Measurements from ENCODE around the gene ADAMTS12. TPM values are rescaled to one million over a fixed set of nuclear protein-coding genes. Genes with fewer than 3 reads are reported as not detected.

Gene ADAMTS12
- total RNA-seq, 1 donor from 2014 or later, result 32.1 TPM

DNA sequence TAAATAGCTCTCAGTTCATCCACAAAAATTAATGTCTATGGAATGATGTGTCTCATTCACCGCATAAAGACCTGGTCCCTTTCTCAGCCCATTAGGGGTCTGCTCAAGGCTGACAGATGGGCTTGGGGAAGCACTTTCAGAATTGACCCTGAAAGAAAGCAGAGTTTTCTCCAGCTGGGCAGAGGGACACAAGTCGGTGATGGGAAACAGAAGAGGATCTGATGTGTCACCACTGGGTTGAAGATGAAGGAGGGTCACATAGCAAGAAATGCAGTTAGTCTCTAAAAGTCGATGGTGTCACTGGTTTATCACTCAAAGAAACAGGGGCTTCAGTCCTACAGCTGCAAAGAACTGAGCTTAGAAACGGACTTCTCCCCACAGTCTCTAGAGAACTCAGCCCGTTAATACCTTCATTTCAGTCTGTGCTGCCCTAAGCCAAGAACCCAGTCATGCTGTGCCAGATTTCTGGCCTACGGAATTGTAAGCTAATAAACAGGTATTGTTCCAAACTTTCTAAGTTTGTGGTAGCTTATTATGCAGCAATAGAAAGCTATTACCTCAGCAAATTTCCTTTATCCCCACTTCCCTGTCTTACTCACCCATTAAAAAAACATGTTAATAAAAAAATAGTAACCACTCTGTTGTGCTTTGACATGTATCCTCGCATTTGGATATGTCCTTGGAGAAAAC, 64.6 kb downstream of the ADAMTS12 start:
- no peak overlapping the region for H3K4me3 Mint-ChIP-seq
- no peaks in the 10 kb centered on the region for H3K27me3 Mint-ChIP-seq
- peaks cover 12% of the 10 kb centered on the region for H3K4me1 Mint-ChIP-seq (ENCODE audit: unreplicated experiment)
- TF ChIP-seq, protein P1, sequence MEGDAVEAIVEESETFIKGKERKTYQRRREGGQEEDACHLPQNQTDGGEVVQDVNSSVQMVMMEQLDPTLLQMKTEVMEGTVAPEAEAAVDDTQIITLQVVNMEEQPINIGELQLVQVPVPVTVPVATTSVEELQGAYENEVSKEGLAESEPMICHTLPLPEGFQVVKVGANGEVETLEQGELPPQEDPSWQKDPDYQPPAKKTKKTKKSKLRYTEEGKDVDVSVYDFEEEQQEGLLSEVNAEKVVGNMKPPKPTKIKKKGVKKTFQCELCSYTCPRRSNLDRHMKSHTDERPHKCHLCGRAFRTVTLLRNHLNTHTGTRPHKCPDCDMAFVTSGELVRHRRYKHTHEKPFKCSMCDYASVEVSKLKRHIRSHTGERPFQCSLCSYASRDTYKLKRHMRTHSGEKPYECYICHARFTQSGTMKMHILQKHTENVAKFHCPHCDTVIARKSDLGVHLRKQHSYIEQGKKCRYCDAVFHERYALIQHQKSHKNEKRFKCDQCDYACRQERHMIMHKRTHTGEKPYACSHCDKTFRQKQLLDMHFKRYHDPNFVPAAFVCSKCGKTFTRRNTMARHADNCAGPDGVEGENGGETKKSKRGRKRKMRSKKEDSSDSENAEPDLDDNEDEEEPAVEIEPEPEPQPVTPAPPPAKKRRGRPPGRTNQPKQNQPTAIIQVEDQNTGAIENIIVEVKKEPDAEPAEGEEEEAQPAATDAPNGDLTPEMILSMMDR (conservative IDR thresholded peaks at IDR 0.05), result no peak
- no peaks in the 10 kb centered on the region for H3K36me3 Mint-ChIP-seq
- no peak for DNase-seq (ENCODE audit: extremely low spot score, unreplicated experiment)
- no peaks in the 10 kb centered on the region for H3K9me3 Mint-ChIP-seq
- no peak overlapping the region for H3K27ac Mint-ChIP-seq

- TF ChIP-seq, protein P1 (conservative IDR thresholded peaks at IDR 0.05), result no peak
- Mint-ChIP-seq H3K27ac (no peak overlapping the region), H3K4me3 (no peak overlapping the region), H3K4me1 (ENCODE audit: unreplicated experiment) (peaks cover 9% of the 10 kb centered on the region), H3K27me3 (no peaks in the 10 kb centered on the region), H3K36me3 (no peaks in the 10 kb centered on the region), H3K9me3 (no peaks in the 10 kb centered on the region)
- no peak for DNase-seq (ENCODE audit: extremely low spot score, unreplicated experiment)
These were observed 67.1 kb downstream of the ADAMTS12 start for GRCh38 chr5:33824516-33825195.

DNA sequence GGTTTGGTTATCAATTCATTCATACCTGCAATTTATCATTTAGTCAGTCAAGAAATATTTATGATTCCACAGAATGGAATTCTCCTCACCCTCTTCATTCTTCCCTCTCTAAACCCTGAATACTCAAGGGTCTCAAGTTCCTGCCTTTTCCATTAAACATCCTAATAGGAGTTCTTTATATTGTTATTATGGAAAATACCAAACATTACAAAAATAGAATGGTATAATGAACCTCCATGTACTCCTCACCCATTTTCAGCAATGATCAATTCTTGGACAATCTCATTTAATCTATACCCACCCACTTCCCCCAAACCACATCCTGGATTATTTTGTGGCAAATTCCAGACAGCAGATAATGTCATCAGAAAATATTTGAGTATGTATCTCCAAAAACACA, 74.5 kb downstream of the ADAMTS12 start:
- Mint-ChIP-seq H3K27ac (no peak overlapping the region), H3K27me3 (no peaks in the 10 kb centered on the region), H3K36me3 (no peaks in the 10 kb centered on the region), H3K9me3 (no peaks in the 10 kb centered on the region), H3K4me1 (ENCODE audit: unreplicated experiment) (peaks cover 8% of the 10 kb centered on the region), H3K4me3 (no peak overlapping the region)
- TF ChIP-seq, protein P1 (conservative IDR thresholded peaks at IDR 0.05), result no peak
- DNase-seq (ENCODE audit: extremely low spot score, unreplicated experiment), result no peak

DNA sequence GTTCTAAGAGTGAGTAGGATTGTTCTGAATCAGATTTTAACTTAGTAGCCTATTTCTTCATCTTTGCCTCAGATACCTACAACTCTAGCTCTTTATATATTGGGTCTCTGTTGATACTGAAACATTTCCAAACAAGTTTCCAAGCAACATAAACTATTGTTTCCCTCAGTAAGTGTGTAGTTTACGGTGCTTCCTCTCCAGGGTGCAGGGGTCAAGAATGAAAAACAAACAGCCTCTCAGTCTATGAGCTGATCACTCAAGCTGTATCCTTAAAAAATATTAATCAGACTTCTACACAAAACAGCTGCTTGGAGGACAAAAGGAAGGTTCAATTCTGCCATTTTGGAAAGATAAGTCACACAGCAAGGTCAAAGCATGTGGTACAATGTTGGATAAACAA, 75.0 kb downstream of the ADAMTS12 start:
- Mint-ChIP-seq H3K27me3 (no peaks in the 10 kb centered on the region), H3K4me3 (no peak overlapping the region), H3K36me3 (no peaks in the 10 kb centered on the region), H3K27ac (no peak overlapping the region), H3K4me1 (ENCODE audit: unreplicated experiment) (peaks cover 8% of the 10 kb centered on the region), H3K9me3 (no peaks in the 10 kb centered on the region)
- DNase-seq (ENCODE audit: extremely low spot score, unreplicated experiment), result no peak
- TF ChIP-seq, protein P1 (conservative IDR thresholded peaks at IDR 0.05), result no peak

DNA sequence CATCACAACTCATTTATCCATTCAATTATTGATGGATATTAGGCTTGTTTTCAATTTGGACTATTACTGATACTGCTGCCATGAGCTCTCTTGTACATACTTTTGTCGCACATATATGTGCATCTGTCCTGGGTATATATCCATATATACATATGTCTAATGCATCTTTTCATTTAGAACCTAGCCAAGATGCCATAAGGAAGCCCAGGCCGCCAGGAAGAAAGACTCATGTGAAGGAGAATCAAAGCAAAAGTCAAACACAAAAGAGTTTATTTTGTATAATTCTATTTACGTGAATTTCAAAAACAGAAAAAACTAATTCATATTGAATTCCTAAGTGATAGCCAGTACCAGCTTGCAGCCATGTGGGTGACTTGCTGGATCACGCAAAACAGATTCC, 79.0 kb downstream of the ADAMTS12 start:
- no peak overlapping the region for H3K27ac Mint-ChIP-seq
- H3K36me3 Mint-ChIP-seq, result no peaks in the 10 kb centered on the region
- peaks cover 18% of the 10 kb centered on the region for H3K4me1 Mint-ChIP-seq (ENCODE audit: unreplicated experiment)

More for the DNA sequence above, 79.0 kb downstream of the ADAMTS12 start:
- H3K27me3 Mint-ChIP-seq, result no peaks in the 10 kb centered on the region
- no peak overlapping the region for H3K4me3 Mint-ChIP-seq
- TF ChIP-seq, protein P1 (conservative IDR thresholded peaks at IDR 0.05), result no peak
- no peak for DNase-seq (ENCODE audit: extremely low spot score, unreplicated experiment)
- no peaks in the 10 kb centered on the region for H3K9me3 Mint-ChIP-seq

Measured in type B pancreatic cell (in vitro differentiated cells).